IMR-90 (cell line): ENCODE data around the gene PC. TPM values are rescaled to one million over a fixed set of nuclear protein-coding genes. Genes with fewer than 3 reads are reported as not detected.

Source experiments
- ATAC-seq: fragments of 200-7000 bp; cut with Tn5 transposase; 2 replicates; pipeline ENCODE4 v1.9.1; 2020; ENCODE audit warnings: low read depth, mild to moderate bottlenecking, moderate library complexity
- BruUV-seq: library from RNA; stranded (reverse); fragments of 400-500 nt; replicated peaks from 2 replicates; lab custom pipeline; 2021; lab: Mats Ljungman, UMichigan
- CTCF ChIA-PET: fragments of 300-600 bp; formaldehyde crosslinking; extraction: SDS; loops from one replicate; lab custom pipeline; 2021; ENCODE audit warnings: antibody characterized with exemption; lab: Yijun Ruan, JAX
- POLR2A ChIA-PET: fragments of 300-600 bp; sonication (Branson Sonifier 250); formaldehyde crosslinking; loops from one replicate; lab custom pipeline; 2022; ENCODE audit warnings: antibody characterized with exemption; ENCODE audit not compliant: unreplicated experiment; lab: Charles Lee
- DNase-seq: peaks from one replicate; pipeline ENCODE4 v3.0.0; 2013
- H2AFZ ChIP-seq: replicated peaks from 2 replicates; pipeline ENCODE3; 2013; ENCODE audit warnings: low read length, mild to moderate bottlenecking; ENCODE audit not compliant: poor library complexity
- H2AK5ac ChIP-seq: 2 replicates; pipeline ENCODE4 v1.6.1; 2013; ENCODE audit warnings: low read depth, low read length, inconsistent platforms
- H2AK9ac ChIP-seq: replicated peaks from 2 replicates; pipeline ENCODE3; 2013; ENCODE audit warnings: mild to moderate bottlenecking, low read depth, low read length, moderate library complexity; ENCODE audit not compliant: poor library complexity
- H2BK120ac ChIP-seq: 2 replicates; pipeline ENCODE4 v1.6.1; 2013; ENCODE audit warnings: low read depth, low read length, inconsistent platforms
- H2BK15ac ChIP-seq: 3 replicates; pipeline ENCODE4 v1.6.1; 2013; ENCODE audit warnings: low read depth, low read length, inconsistent platforms
- H2BK20ac ChIP-seq: 2 replicates; pipeline ENCODE4 v1.6.1; 2013; ENCODE audit warnings: low read depth, mild to moderate bottlenecking, inconsistent platforms, low read length, moderate library complexity
- H2BK5ac ChIP-seq: 2 replicates; pipeline ENCODE4 v1.6.1; 2013; ENCODE audit warnings: mild to moderate bottlenecking, low read depth, low read length, inconsistent platforms; ENCODE audit not compliant: poor library complexity, severe bottlenecking
- H3K14ac ChIP-seq: replicated peaks from 2 replicates; pipeline ENCODE4 v1.6.1; 2013; ENCODE audit warnings: low read depth, low read length, inconsistent platforms
- H3K18ac ChIP-seq: 2 replicates; pipeline ENCODE4 v1.6.1; 2013; ENCODE audit warnings: low read depth, low read length, control low read depth
- H3K23ac ChIP-seq: 2 replicates; pipeline ENCODE4 v1.6.1; 2013; ENCODE audit warnings: low read depth, low read length, inconsistent platforms
- H3K27ac ChIP-seq: 2 replicates; pipeline ENCODE4 v1.5.1; 2013; ENCODE audit warnings: mild to moderate bottlenecking, control low read depth, low read length; ENCODE audit not compliant: insufficient read depth
- H3K27me3 ChIP-seq: 2 replicates; pipeline ENCODE4 v1.6.1; 2013; ENCODE audit warnings: low read length; ENCODE audit not compliant: control insufficient read depth, insufficient read depth
- H3K36me3 ChIP-seq: 2 replicates; pipeline ENCODE4 v1.6.1; 2013; ENCODE audit warnings: low read length, mixed read lengths; ENCODE audit not compliant: control insufficient read depth, insufficient read depth
- H3K4ac ChIP-seq: 2 replicates; pipeline ENCODE4 v1.6.1; 2013; ENCODE audit warnings: low read depth, low read length, inconsistent platforms
- H3K4me1 ChIP-seq: 2 replicates; pipeline ENCODE4 v1.6.1; 2013; ENCODE audit warnings: low read length, mixed read lengths; ENCODE audit not compliant: control insufficient read depth, insufficient read depth
- H3K4me2 ChIP-seq: 2 replicates; pipeline ENCODE4 v1.6.1; 2013; ENCODE audit warnings: low read depth, mild to moderate bottlenecking, control low read depth, low read length, moderate library complexity
- H3K4me3 ChIP-seq: 2 replicates; pipeline ENCODE4 v1.5.1; 2013; ENCODE audit warnings: low read depth, mild to moderate bottlenecking, control low read depth, low read length, moderate library complexity; ENCODE audit not compliant: insufficient read depth
- H3K56ac ChIP-seq: 2 replicates; pipeline ENCODE4 v1.6.1; 2013; ENCODE audit warnings: low read length, inconsistent platforms; ENCODE audit not compliant: insufficient read depth; ENCODE audit errors: extremely low read depth
- H3K79me1 ChIP-seq, 2 experiments: 2 replicates each; pipeline ENCODE4 v1.6.1; 2013; ENCODE audit warnings: low read length in 2 of 2, inconsistent platforms in 1 of 2, low read depth in 1 of 2
- H3K9ac ChIP-seq: 2 replicates; pipeline ENCODE4 v1.6.1; 2013; ENCODE audit warnings: low read depth, low read length, control low read depth
- H3K9me1 ChIP-seq: 2 replicates; pipeline ENCODE4 v1.6.1; 2013; ENCODE audit warnings: low read length, inconsistent platforms; ENCODE audit not compliant: insufficient read depth
- H3K9me3 ChIP-seq: 2 replicates; pipeline ENCODE4 v1.6.1; 2013; ENCODE audit warnings: low read length; ENCODE audit not compliant: control insufficient read depth, insufficient read depth
- H4K20me1 ChIP-seq: 2 replicates; pipeline ENCODE4 v1.6.1; 2013; ENCODE audit warnings: low read length, inconsistent platforms; ENCODE audit not compliant: insufficient read depth
- H4K5ac ChIP-seq: 2 replicates; pipeline ENCODE4 v1.6.1; 2013; ENCODE audit warnings: mild to moderate bottlenecking, low read depth, low read length, control low read depth
- H4K8ac ChIP-seq, 2 experiments: 2 replicates each; pipeline ENCODE4 v1.6.1; 2013; ENCODE audit warnings: low read depth in 2 of 2, low read length in 2 of 2, control low read depth in 1 of 2, inconsistent platforms in 1 of 2
- H4K91ac ChIP-seq: 2 replicates; pipeline ENCODE4 v1.6.1; 2013; ENCODE audit warnings: low read depth, low read length, inconsistent platforms; ENCODE audit not compliant: insufficient read depth
- BHLHE40 ChIP-seq: fragments of 150-350 bp; IDR thresholded peaks from 2 replicates; pipeline ENCODE4 v1.6.1; 2016; ENCODE audit warnings: mild to moderate bottlenecking, low read depth, low read length
- CEBPB ChIP-seq: IDR thresholded peaks from 2 replicates; pipeline ENCODE4 v1.6.1; 2012; ENCODE audit warnings: low read depth, low read length, improper control_type of control experiment
- CHD1 ChIP-seq: IDR thresholded peaks from 2 replicates; pipeline ENCODE4 v1.6.1; 2012; ENCODE audit warnings: low read depth, low read length, improper control_type of control experiment
- CTCF ChIP-seq: conservative IDR thresholded peaks from 2 replicates; pipeline ENCODE4 v1.5.1; 2012; ENCODE audit warnings: mild to moderate bottlenecking, low read depth, low read length, improper control_type of control experiment
- ELK1 ChIP-seq: fragments of 150-350 bp; IDR thresholded peaks from 2 replicates; pipeline ENCODE4 v1.6.1; 2016; ENCODE audit warnings: low read depth, mild to moderate bottlenecking, low read length, moderate library complexity, borderline replicate concordance
- FOS ChIP-seq: fragments of 150-350 bp; IDR thresholded peaks from 2 replicates; pipeline ENCODE4 v1.6.1; 2016; ENCODE audit warnings: low read depth, low read length
- MAFK ChIP-seq: IDR thresholded peaks from 2 replicates; pipeline ENCODE4 v1.6.1; 2012; ENCODE audit warnings: low read depth, low read length, improper control_type of control experiment
- MAZ ChIP-seq: IDR thresholded peaks from 2 replicates; pipeline ENCODE4 v1.6.1; 2012; ENCODE audit warnings: low read depth, mild to moderate bottlenecking, low read length, improper control_type of control experiment, moderate library complexity, borderline replicate concordance
- MXI1 ChIP-seq: IDR thresholded peaks from 2 replicates; pipeline ENCODE4 v1.6.1; 2012; ENCODE audit warnings: low read depth, mild to moderate bottlenecking, low read length, moderate library complexity, borderline replicate concordance
- NFE2L2 ChIP-seq: fragments of 150-350 bp; IDR thresholded peaks from 2 replicates; pipeline ENCODE4 v1.6.1; 2016; ENCODE audit warnings: low read depth, mild to moderate bottlenecking, low read length
- POLR2A ChIP-seq: IDR thresholded peaks from 2 replicates; pipeline ENCODE4 v1.6.1; 2012; ENCODE audit warnings: mild to moderate bottlenecking, low read depth, low read length
- RAD21 ChIP-seq: IDR thresholded peaks from 2 replicates; pipeline ENCODE4 v1.6.1; 2012; ENCODE audit warnings: low read length, improper control_type of control experiment
- RCOR1 ChIP-seq: IDR thresholded peaks from 2 replicates; pipeline ENCODE4 v1.6.1; 2012; ENCODE audit warnings: mild to moderate bottlenecking, low read length, improper control_type of control experiment; ENCODE audit not compliant: insufficient replicate concordance
- RFX5 ChIP-seq: IDR thresholded peaks from 2 replicates; pipeline ENCODE4 v1.8.0; 2012; ENCODE audit warnings: low read depth, mild to moderate bottlenecking, low read length, moderate library complexity
- SMC3 ChIP-seq: fragments of 150-350 bp; IDR thresholded peaks from 2 replicates; pipeline ENCODE4 v1.6.1; 2016; ENCODE audit warnings: low read depth, mild to moderate bottlenecking, antibody characterized with exemption, low read length, moderate library complexity
- USF2 ChIP-seq: fragments of 150-350 bp; IDR thresholded peaks from 2 replicates; pipeline ENCODE4 v1.6.1; 2017; ENCODE audit warnings: mild to moderate bottlenecking, antibody characterized with exemption, low read length, low read depth
- WGBS, 2 experiments: methylation state at CpG; one replicate each; pipeline versions ENCODE4 v1.1.5 to v1.1.7; 2013; ENCODE audit warnings: missing lambda C conversion rate in 2 of 2; ENCODE audit not compliant: insufficient read length in 1 of 2; ENCODE audit errors: extremely low coverage in 2 of 2; 5-methylcytosine and 5-hydroxymethylcytosine counted together
- dilution Hi-C: fragments of 300-500 bp; cut with HindIII; formaldehyde crosslinking; loops from one replicate; pipeline ENCODE4 v1.14.3; 2018; ENCODE audit warnings: low sequenced_read_pairs; ENCODE audit not compliant: unreplicated experiment
- in situ Hi-C: fragments of 300-500 bp; cut with MboI; formaldehyde crosslinking; loops from 3 replicates; pipeline ENCODE4 v1.14.3; 2019; ENCODE audit warnings: low sequenced_read_pairs, inconsistent platforms, mixed read lengths
- intact Hi-C: fragments of 100-400 bp; cut with micrococcal nuclease; formaldehyde crosslinking; loops from 2 replicates; pipeline ENCODE4 v1.10.0; 2022
- polyA plus RNA-seq, 3 experiments: library from polyadenylated mRNA; depleted of rRNA; stranded (reverse); fragments of >200 nt; gene quantifications; 2 replicates each; pipeline ENCODE4 v1.2.3, GENCODE V29; 2012; ENCODE audit warnings: low replicate concordance in 1 of 3
- total RNA-seq: library from RNA; depleted of rRNA; stranded (reverse); fragments of >200 nt; gene quantifications from 2 replicates; pipeline ENCODE4 v1.2.3, GENCODE V29; 2012

Gene PC
- total and polyA plus RNA-seq, 2 of the 4 experiments (the other 2 are of a cell fraction), result 13.6 to 15.7 TPM

- dilution Hi-C loops (no loop called here), in situ Hi-C loops (loop anchor here (5.0 kb wide), 1 partner anchor 285 kb away; no protein-coding TSS in a partner anchor), intact Hi-C loops (loop anchor here (1.0 kb wide), 1 partner anchor 283 kb away; no protein-coding TSS in a partner anchor)
- Histone ChIP-seq H2BK20ac (no peak overlapping the region), H4K5ac (no peak overlapping the region), H3K27me3 (no peaks in the 10 kb centered on the region), H3K18ac (no peak overlapping the region), H3K4me3 (no peak overlapping the region), H3K9ac (no peak overlapping the region), H3K4me2 (no peak overlapping the region), H3K79me1 (no peaks in the 10 kb centered on the region), H3K4me1 (peaks cover 13% of the 10 kb centered on the region), H3K4ac (no peak overlapping the region), H3K27ac (no peak overlapping the region), H4K8ac (no peak overlapping the region), H4K20me1 (no peaks in the 10 kb centered on the region), H3K14ac (no peak overlapping the region), H2BK5ac (no peak overlapping the region), H3K56ac (no peak overlapping the region), H2AFZ (no peak overlapping the region), H3K9me1 (peaks cover 8% of the 10 kb centered on the region), H3K9me3 (peaks cover 12% of the 10 kb centered on the region), H2AK5ac (peak overlapping the region; percentile 94; the same call in 1 of the 2 replicates), H3K23ac (no peak overlapping the region), H2BK15ac (peak overlapping the region; percentile 85; the same call in 1 of the 3 replicates), H4K91ac (peak overlapping the region; percentile 83; the same call in 1 of the 2 replicates), H2BK120ac (peak overlapping the region; percentile 7; the same call in 1 of the 2 replicates), H3K36me3 (no peaks in the 10 kb centered on the region), H2AK9ac (no peak overlapping the region)
- WGBS, 2 experiments, result no CpG with 5 or more reads among the region's 6 CpGs
- CTCF ChIA-PET, result interaction anchor here (0.9 to 1.2 kb wide), 2 partner anchors 132 to 134 kb away, joined by 3 read pairs; no protein-coding TSS in a partner anchor
- no TSS peak for BruUV-seq
- no peak for TF ChIP-seq FOS
- TF ChIP-seq MAFK, result no peak
- TF ChIP-seq CEBPB, result no peak
- no peak for TF ChIP-seq BHLHE40
- no peak for TF ChIP-seq RFX5
- no peak for TF ChIP-seq SMC3
- no peak for TF ChIP-seq CTCF
- TF ChIP-seq CHD1, result no peak
- no peak for TF ChIP-seq MAZ
- no peak for TF ChIP-seq USF2
- TF ChIP-seq POLR2A, result no peak
- no peak for TF ChIP-seq ELK1
- no peak for TF ChIP-seq RCOR1
- TF ChIP-seq MXI1, result no peak
- no peak for TF ChIP-seq NFE2L2
- no peak for TF ChIP-seq RAD21
- POLR2A ChIA-PET, result no interaction called here
- DNase-seq, result no peak
- ATAC-seq, result no peak
Observed at GRCh38 chr11:66976925-66977324, 18.7 kb upstream of the PC start.
